Testis (tissue), 2 donors: ENCODE data around the gene GJA1.

Experiments
- POLR2A ChIP-seq: fragments of 450-650 bp; IDR thresholded peaks from one replicate; pipeline ENCODE4 v1.6.1; 2017; ENCODE audit warnings: antibody characterized with exemption, mild to moderate bottlenecking, moderate library complexity
- TF ChIP-seq, protein P1 (sequence below), 3 experiments: fragments of 450-650 bp in 2 of 3; fragments of 200-600 bp in 1 of 3; sonication (generic) in 1 of 3; IDR thresholded peaks; one replicate each; pipeline ENCODE4 v1.5.1; 2016 to 2019; ENCODE audit warnings: antibody characterized with exemption in 3 of 3, mild to moderate bottlenecking in 2 of 3, moderate library complexity in 1 of 3

GRCh38 chr6:121451250-121451649, 15.8 kb downstream of the GJA1 start:
- TF ChIP-seq, protein P1, sequence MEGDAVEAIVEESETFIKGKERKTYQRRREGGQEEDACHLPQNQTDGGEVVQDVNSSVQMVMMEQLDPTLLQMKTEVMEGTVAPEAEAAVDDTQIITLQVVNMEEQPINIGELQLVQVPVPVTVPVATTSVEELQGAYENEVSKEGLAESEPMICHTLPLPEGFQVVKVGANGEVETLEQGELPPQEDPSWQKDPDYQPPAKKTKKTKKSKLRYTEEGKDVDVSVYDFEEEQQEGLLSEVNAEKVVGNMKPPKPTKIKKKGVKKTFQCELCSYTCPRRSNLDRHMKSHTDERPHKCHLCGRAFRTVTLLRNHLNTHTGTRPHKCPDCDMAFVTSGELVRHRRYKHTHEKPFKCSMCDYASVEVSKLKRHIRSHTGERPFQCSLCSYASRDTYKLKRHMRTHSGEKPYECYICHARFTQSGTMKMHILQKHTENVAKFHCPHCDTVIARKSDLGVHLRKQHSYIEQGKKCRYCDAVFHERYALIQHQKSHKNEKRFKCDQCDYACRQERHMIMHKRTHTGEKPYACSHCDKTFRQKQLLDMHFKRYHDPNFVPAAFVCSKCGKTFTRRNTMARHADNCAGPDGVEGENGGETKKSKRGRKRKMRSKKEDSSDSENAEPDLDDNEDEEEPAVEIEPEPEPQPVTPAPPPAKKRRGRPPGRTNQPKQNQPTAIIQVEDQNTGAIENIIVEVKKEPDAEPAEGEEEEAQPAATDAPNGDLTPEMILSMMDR (IDR thresholded peaks at IDR 0.05), result no peak
- TF ChIP-seq POLR2A, result no peak
